K562 (cell line): ENCODE data around the gene ACACB. TPM values are rescaled to one million over a fixed set of nuclear protein-coding genes. Genes with fewer than 3 reads are reported as not detected.

ENCODE experiments used
- ATAC-seq: fragments of 200-7000 bp; cut with Tn5 transposase; 3 replicates; pipeline ENCODE4 v1.9.1; 2020; ENCODE audit warnings: moderate library complexity
- BruUV-seq: library from RNA; stranded (reverse); fragments of 400-500 nt; replicated peaks from 2 replicates; lab custom pipeline; 2021; lab: Mats Ljungman, UMichigan
- CTCF ChIA-PET: fragments of 300-600 bp; formaldehyde crosslinking; extraction: SDS; loops from one replicate; lab custom pipeline; 2021; ENCODE audit warnings: low intra/inter-chr PET ratio; lab: Yijun Ruan, JAX
- POLR2A ChIA-PET: fragments of 300-600, 350-650 bp; sonication (Branson Sonifier 250); formaldehyde crosslinking; extraction: SDS; loops from one replicate; lab custom pipeline; 2021; ENCODE audit warnings: antibody characterized with exemption, inconsistent platforms; lab: Yijun Ruan, JAX
- DNase-seq, 4 experiments: peaks; one replicate each; pipeline versions ENCODE4 v3.0.0 to v3.0.0-alpha.2; 2011 to 2018; ENCODE audit warnings: low spot score in 3 of 4, mixed read lengths in 3 of 4; ENCODE audit errors: extremely low read depth in 1 of 4
- FAIRE-seq: peaks from 2 replicates; lab custom pipeline; 2011; peaks lifted over from hg19 to GRCh38; lab: Jason Lieb, UNC
- H2AFZ ChIP-seq: 2 replicates; pipeline ENCODE4 v1.6.0; 2011; ENCODE audit warnings: low read depth, low read length, control low read depth, inconsistent platforms
- H3K27ac ChIP-seq: fragments of 200-600 bp; 3 replicates; pipeline ENCODE4 v1.8.0; 2011; ENCODE audit warnings: low read depth, mild to moderate bottlenecking, control low read depth, inconsistent platforms, low read length, moderate library complexity, mixed read lengths; ENCODE audit errors: extremely low read depth
- H3K27me3 ChIP-seq, 2 experiments: fragments of 300-600 bp in 1 of 2; 2 replicates in 1 of 2; 3 replicates in 1 of 2; pipeline versions ENCODE4 v1.6.0 to v1.8.0; 2011; ENCODE audit warnings: inconsistent platforms in 2 of 2, low read length in 2 of 2, mild to moderate bottlenecking in 1 of 2, mixed read lengths in 1 of 2, moderate library complexity in 1 of 2; ENCODE audit not compliant: control insufficient read depth in 2 of 2, insufficient read depth in 2 of 2
- H3K36me3 ChIP-seq: fragments of 300-600 bp; 3 replicates; pipeline ENCODE4 v1.8.0; 2011; ENCODE audit warnings: mild to moderate bottlenecking, low read length, inconsistent platforms; ENCODE audit not compliant: control insufficient read depth, insufficient read depth
- H3K4me1 ChIP-seq, 2 experiments: fragments of 200-600 bp in 1 of 2; replicated peaks in 1 of 2; 2 replicates in 1 of 2; 3 replicates in 1 of 2; pipeline versions ENCODE4 v1.5.1 to v1.8.0; 2011; ENCODE audit warnings: inconsistent platforms in 2 of 2, low read length in 2 of 2, mild to moderate bottlenecking in 1 of 2, mixed read lengths in 1 of 2, moderate library complexity in 1 of 2; ENCODE audit not compliant: control insufficient read depth in 2 of 2, insufficient read depth in 2 of 2
- H3K4me2 ChIP-seq: 2 replicates; pipeline ENCODE4 v1.6.1; 2011; ENCODE audit warnings: low read length, control low read depth, inconsistent platforms, mixed read lengths; ENCODE audit not compliant: insufficient read depth
- H3K4me3 ChIP-seq: fragments of 200-600 bp; sonication (generic), shearing (Covaris generic); 2 replicates; pipeline ENCODE4 v1.5.1; 2016; ENCODE audit warnings: control low read depth, inconsistent platforms
- H3K79me2 ChIP-seq: fragments of 200-600 bp; 3 replicates; pipeline ENCODE4 v1.8.0; 2011; ENCODE audit warnings: low read length, inconsistent platforms; ENCODE audit not compliant: control insufficient read depth, insufficient read depth
- H3K9ac ChIP-seq, 2 experiments: 2 replicates each; pipeline versions ENCODE4 v1.6.0 to v1.6.1; 2011; ENCODE audit warnings: low read depth in 2 of 2, low read length in 2 of 2, control low read depth in 1 of 2, inconsistent platforms in 1 of 2, mild to moderate bottlenecking in 1 of 2, mixed read lengths in 1 of 2; ENCODE audit not compliant: insufficient read depth in 1 of 2
- H3K9me1 ChIP-seq: one replicate; pipeline ENCODE4 v1.6.0; 2011; ENCODE audit warnings: inconsistent platforms, mild to moderate bottlenecking, low read length, moderate library complexity; ENCODE audit not compliant: control insufficient read depth, insufficient read depth
- H3K9me3 ChIP-seq: replicated peaks from 2 replicates; pipeline ENCODE4 v1.5.1; 2011; ENCODE audit warnings: low read depth, low read length, inconsistent platforms; ENCODE audit not compliant: control insufficient read depth, insufficient read depth
- H4K20me1 ChIP-seq: replicated peaks from 2 replicates; pipeline ENCODE4 v1.6.1; 2011; ENCODE audit warnings: low read length, inconsistent platforms, mixed read lengths; ENCODE audit not compliant: control insufficient read depth, insufficient read depth
- GTF2A2 ChIP-seq: IDR thresholded peaks from 2 replicates; pipeline ENCODE4 v1.6.1; 2016; ENCODE audit warnings: mild to moderate bottlenecking, missing genetic modification characterization, missing compliant biosample characterization
- MAFF ChIP-seq: IDR thresholded peaks from 2 replicates; pipeline ENCODE4 v1.6.1; 2012; ENCODE audit warnings: low read length, improper control_type of control experiment
- MBD2 ChIP-seq: sonication (generic); IDR thresholded peaks from 2 replicates; pipeline ENCODE4 v1.6.1; 2016; ENCODE audit warnings: low read depth, borderline replicate concordance
- PRMT5 ChIP-seq: sonication (generic); formaldehyde crosslinking; IDR thresholded peaks from 2 replicates; pipeline ENCODE4 v1.5.0; 2020; ENCODE audit warnings: missing genetic modification reagents
- SREBF2 ChIP-seq: sonication (generic); formaldehyde crosslinking; IDR thresholded peaks from 2 replicates; pipeline ENCODE4 v1.4.0; 2020; ENCODE audit warnings: mild to moderate bottlenecking, missing genetic modification reagents
- THAP12 ChIP-seq: fragments of 250-450 bp; sonication (Bioruptor Pico); IDR thresholded peaks from 2 replicates; pipeline ENCODE4 v1.9.0; 2021; ENCODE audit warnings: mild to moderate bottlenecking, inconsistent platforms
- ZBTB33 ChIP-seq: sonication (generic); formaldehyde crosslinking; IDR thresholded peaks from 2 replicates; pipeline ENCODE4 v1.8.1; 2023; ENCODE audit warnings: mild to moderate bottlenecking, missing genetic modification reagents
- ZBTB5 ChIP-seq: fragments of 450-650 bp; IDR thresholded peaks from 2 replicates; pipeline ENCODE4 v1.6.1; 2017; ENCODE audit warnings: antibody characterized with exemption
- ZNF165 ChIP-seq: fragments of 250-450 bp; sonication (Bioruptor Pico); IDR thresholded peaks from 2 replicates; pipeline ENCODE4 v1.4.0; 2020; ENCODE audit warnings: borderline replicate concordance
- ZNF507 ChIP-seq: conservative IDR thresholded peaks from 2 replicates; pipeline ENCODE4 v1.6.1; 2017; ENCODE audit warnings: missing genetic modification characterization, missing compliant biosample characterization
- WGBS: fragments of 100-300 bp; shearing (Covaris generic); methylation state at CpG from one replicate; pipeline ENCODE4 v1.1.6; 2016; ENCODE audit warnings: low coverage, mixed read lengths; ENCODE audit not compliant: insufficient coverage; ENCODE audit errors: missing lambda C conversion rate; 5-methylcytosine and 5-hydroxymethylcytosine counted together
- in situ Hi-C: fragments of 300-500 bp; cut with MboI; formaldehyde crosslinking; loops from 4 replicates; pipeline ENCODE4 v1.15.0; 2018; ENCODE audit warnings: inconsistent platforms, mixed read lengths
- intact Hi-C: fragments of 100-400 bp; cut with micrococcal nuclease; formaldehyde crosslinking; loops from 2 replicates; pipeline ENCODE4 v1.14.2; 2022
- polyA plus RNA-seq, 8 experiments: library from polyadenylated mRNA; depleted of rRNA in 4 of 8; stranded (reverse) in 5 of 8; unstranded in 3 of 8; fragments of >200 nt; fragmentation: Nextera tagmentation in 2 of 8; fragmentation: Illumina TruSeq in 1 of 8; extraction: Ambion mirVana in 2 of 8; extraction: Trizol in 1 of 8; gene quantifications; 2 replicates each; pipeline versions ENCODE4 v1.2.1 to v1.2.3, GENCODE V29; 2011 to 2014; ENCODE audit warnings: inconsistent platforms in 1 of 8, missing spikeins in 1 of 8
- total RNA-seq, 7 experiments: library from RNA; depleted of rRNA in 6 of 7; stranded (reverse); fragments of >200 nt in 6 of 7; fragmentation: Illumina TruSeq in 2 of 7; extraction: Trizol in 2 of 7; gene quantifications; 2 replicates each; pipeline versions ENCODE4 v1.2.1 to v1.2.3, GENCODE V29; 2011 to 2021; ENCODE audit warnings: low replicate concordance in 1 of 7

Gene ACACB
- total and polyA plus RNA-seq, 9 of the 15 experiments (the other 6 are each of a cell fraction or from before 2014, with no cell fraction given): 0.10 to 2.5 (median 0.83) TPM

GRCh38 chr12:109241936-109242335 is 125.5 kb downstream of the ACACB start:
- Histone ChIP-seq H3K36me3 (no peaks in the 10 kb centered on the region), H3K9ac (no peak overlapping the region), H4K20me1 (no peaks in the 10 kb centered on the region), H3K4me1 (no peaks in the 10 kb centered on the region; a peak in 1 of 5 replicates), H3K27me3 (peaks cover 14 to 45% of the 10 kb centered on the region in 2 experiments; a peak in 4 of 5 replicates), H3K9me1 (no peaks in the 10 kb centered on the region), H3K27ac (no peak overlapping the region), H2AFZ (no peak overlapping the region), H3K9me3 (no peaks in the 10 kb centered on the region), H3K4me3 (no peak overlapping the region), H3K79me2 (no peaks in the 10 kb centered on the region), H3K4me2 (no peak overlapping the region)
- BruUV-seq: no TSS peak
- no peak for TF ChIP-seq ZNF507 (tag)
- TF ChIP-seq MAFF: no peak
- ChIA-PET POLR2A (no interaction called here), CTCF (no interaction called here)
- ATAC-seq: no peak
- WGBS: 12% methylated on average over 5 of the region's 5 CpGs
- in situ Hi-C loops (no loop called here), intact Hi-C loops (no loop called here)
- FAIRE-seq: no peak
- no peak for DNase-seq

GRCh38 chr12:109244073-109244472 is 127.7 kb downstream of the ACACB start:
- 2% methylated on average over 5 of the region's 5 CpGs for WGBS
- H3K9me3 ChIP-seq: no peaks in the 10 kb centered on the region
- ATAC-seq (no peak), FAIRE-seq (no peak), DNase-seq (no peak)
- no peak overlapping the region for H3K9ac ChIP-seq
- H2AFZ ChIP-seq: no peak overlapping the region
- ChIA-PET CTCF (no interaction called here), POLR2A (interaction anchor here (0.5 to 1.3 kb wide), 2 partner anchors 9 to 124 kb away, joined by 3 read pairs; no protein-coding TSS in a partner anchor)
- no peak overlapping the region for H3K4me2 ChIP-seq
- H3K27me3 ChIP-seq: peaks cover 14 to 42% of the 10 kb centered on the region in 2 experiments; a peak in 4 of 5 replicates
- no peaks in the 10 kb centered on the region for H3K36me3 ChIP-seq
- H3K79me2 ChIP-seq: no peaks in the 10 kb centered on the region
- no peaks in the 10 kb centered on the region; a peak in 1 of 5 replicates for H3K4me1 ChIP-seq
- intact Hi-C loops (no loop called here), in situ Hi-C loops (no loop called here)
- no peak overlapping the region for H3K4me3 ChIP-seq
- no peak overlapping the region for H3K27ac ChIP-seq
- H3K9me1 ChIP-seq: no peaks in the 10 kb centered on the region
- BruUV-seq: no TSS peak
- no peaks in the 10 kb centered on the region for H4K20me1 ChIP-seq
- no peak for TF ChIP-seq SREBF2
- TF ChIP-seq THAP12 (CRISPR knock-in tag): no peak
- no peak for TF ChIP-seq MBD2
- TF ChIP-seq ZNF165 (CRISPR knock-in tag): no peak
- TF ChIP-seq ZBTB33 (CRISPR knock-in tag): no peak
- TF ChIP-seq PRMT5 (CRISPR knock-in tag): no peak
- TF ChIP-seq ZBTB5: no peak
- TF ChIP-seq GTF2A2: no peak
